ENCODE data around the gene CORO1A.
"Not testable (repeated sequence)": the region's sequence is repeated elsewhere in the genome, so short reads cannot be mapped to it uniquely, and the experiment has no call there.

The CORO1A gene

DNA sequence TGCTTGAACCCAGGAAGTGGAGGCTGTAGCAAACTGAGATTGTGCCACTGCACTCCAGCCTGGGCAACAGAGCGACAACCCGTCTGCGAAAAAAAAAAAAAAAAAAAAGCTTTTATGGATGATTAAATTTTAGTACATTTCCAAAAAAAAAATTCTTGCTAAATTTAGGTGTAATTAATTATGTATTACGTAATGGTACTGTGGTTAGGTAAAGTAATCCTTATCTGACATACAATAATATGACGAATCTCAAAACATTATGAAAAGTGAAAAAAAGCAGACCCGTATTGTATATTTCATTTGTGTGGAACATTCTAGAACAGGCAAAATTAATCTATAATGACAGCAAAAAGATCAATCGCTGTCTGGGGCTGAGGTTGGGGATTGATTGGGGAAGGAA is 10.3 kb upstream of the CORO1A start:
- Histone ChIP-seq H3K4me1 (ENCODE audit: control insufficient read depth, insufficient read depth, low read length, unreplicated experiment) (no peaks in the 10 kb centered on the region), H3K4me3 (ENCODE audit: low read depth, low read length) (no peak overlapping the region), H3K27ac (ENCODE audit: low read depth, low read length) (no peak overlapping the region), H3K27me3 (ENCODE audit: insufficient read depth, low read length) (no peaks in the 10 kb centered on the region), H3K36me3 (ENCODE audit: insufficient read depth, low read length) (no peaks in the 10 kb centered on the region), H2AFZ (ENCODE audit: low read length, unreplicated experiment) (no peak overlapping the region), H3K79me2 (ENCODE audit: control insufficient read depth, insufficient read depth, low read length, unreplicated experiment) (no peaks in the 10 kb centered on the region)

DNA sequence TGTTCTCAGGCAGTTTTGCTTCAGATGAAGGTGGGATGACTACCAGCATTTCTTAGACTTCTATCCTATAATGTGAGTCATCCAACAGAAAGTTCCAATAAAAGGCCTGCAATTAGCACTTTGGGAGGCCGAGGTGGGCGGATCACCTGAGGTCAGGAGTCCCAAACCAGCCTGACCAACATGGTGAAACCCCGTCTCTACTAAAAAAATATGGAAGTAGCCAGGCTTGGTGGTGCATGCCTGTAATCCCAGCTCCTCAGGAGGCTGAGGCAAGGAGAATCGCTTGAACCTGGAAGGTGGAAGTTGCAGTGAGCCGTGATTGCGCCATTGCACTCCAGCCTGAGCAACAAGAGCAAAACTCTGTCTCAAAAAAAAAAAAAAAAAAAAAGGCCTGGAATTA is 6.5 kb upstream of the CORO1A start:
- not testable (repeated sequence) for H2AFZ ChIP-seq (ENCODE audit: low read length, unreplicated experiment); H3K79me2 ChIP-seq (ENCODE audit: control insufficient read depth, insufficient read depth, low read length, unreplicated experiment); H3K27ac ChIP-seq (ENCODE audit: low read depth, low read length); H3K4me1 ChIP-seq (ENCODE audit: control insufficient read depth, insufficient read depth, low read length, unreplicated experiment); H3K4me3 ChIP-seq (ENCODE audit: low read depth, low read length); H3K36me3 ChIP-seq (ENCODE audit: insufficient read depth, low read length); H3K27me3 ChIP-seq (ENCODE audit: insufficient read depth, low read length)

GRCh38 chr16:30179195-30179594 is 4.2 kb upstream of the CORO1A start:
- H3K27me3 ChIP-seq (ENCODE audit: insufficient read depth, low read length) = no peaks in the 10 kb centered on the region
- H3K36me3 ChIP-seq (ENCODE audit: insufficient read depth, low read length) = no peaks in the 10 kb centered on the region
- no peaks in the 10 kb centered on the region for H3K79me2 ChIP-seq (ENCODE audit: control insufficient read depth, insufficient read depth, low read length, unreplicated experiment)
- H3K4me1 ChIP-seq (ENCODE audit: control insufficient read depth, insufficient read depth, low read length, unreplicated experiment) = no peaks in the 10 kb centered on the region
- no peak overlapping the region for H3K27ac ChIP-seq (ENCODE audit: low read depth, low read length)
- no peak overlapping the region for H2AFZ ChIP-seq (ENCODE audit: low read length, unreplicated experiment)
- H3K4me3 ChIP-seq (ENCODE audit: low read depth, low read length) = no peak overlapping the region

GRCh38 chr16:30179931-30180330 is 3.5 kb upstream of the CORO1A start:
- Histone ChIP-seq H3K27ac (ENCODE audit: low read depth, low read length) (no peak overlapping the region), H3K4me3 (ENCODE audit: low read depth, low read length) (no peak overlapping the region), H3K79me2 (ENCODE audit: control insufficient read depth, insufficient read depth, low read length, unreplicated experiment) (no peaks in the 10 kb centered on the region), H2AFZ (ENCODE audit: low read length, unreplicated experiment) (no peak overlapping the region), H3K36me3 (ENCODE audit: insufficient read depth, low read length) (no peaks in the 10 kb centered on the region), H3K4me1 (ENCODE audit: control insufficient read depth, insufficient read depth, low read length, unreplicated experiment) (no peaks in the 10 kb centered on the region), H3K27me3 (ENCODE audit: insufficient read depth, low read length) (no peaks in the 10 kb centered on the region)

GRCh38 chr16:30180741-30181140 is 2.7 kb upstream of the CORO1A start:
- Histone ChIP-seq H3K4me1 (ENCODE audit: control insufficient read depth, insufficient read depth, low read length, unreplicated experiment) (no peaks in the 10 kb centered on the region), H3K4me3 (ENCODE audit: low read depth, low read length) (no peak overlapping the region), H3K27me3 (ENCODE audit: insufficient read depth, low read length) (no peaks in the 10 kb centered on the region), H3K36me3 (ENCODE audit: insufficient read depth, low read length) (no peaks in the 10 kb centered on the region), H3K79me2 (ENCODE audit: control insufficient read depth, insufficient read depth, low read length, unreplicated experiment) (no peaks in the 10 kb centered on the region), H2AFZ (ENCODE audit: low read length, unreplicated experiment) (no peak overlapping the region), H3K27ac (ENCODE audit: low read depth, low read length) (no peak overlapping the region)

DNA sequence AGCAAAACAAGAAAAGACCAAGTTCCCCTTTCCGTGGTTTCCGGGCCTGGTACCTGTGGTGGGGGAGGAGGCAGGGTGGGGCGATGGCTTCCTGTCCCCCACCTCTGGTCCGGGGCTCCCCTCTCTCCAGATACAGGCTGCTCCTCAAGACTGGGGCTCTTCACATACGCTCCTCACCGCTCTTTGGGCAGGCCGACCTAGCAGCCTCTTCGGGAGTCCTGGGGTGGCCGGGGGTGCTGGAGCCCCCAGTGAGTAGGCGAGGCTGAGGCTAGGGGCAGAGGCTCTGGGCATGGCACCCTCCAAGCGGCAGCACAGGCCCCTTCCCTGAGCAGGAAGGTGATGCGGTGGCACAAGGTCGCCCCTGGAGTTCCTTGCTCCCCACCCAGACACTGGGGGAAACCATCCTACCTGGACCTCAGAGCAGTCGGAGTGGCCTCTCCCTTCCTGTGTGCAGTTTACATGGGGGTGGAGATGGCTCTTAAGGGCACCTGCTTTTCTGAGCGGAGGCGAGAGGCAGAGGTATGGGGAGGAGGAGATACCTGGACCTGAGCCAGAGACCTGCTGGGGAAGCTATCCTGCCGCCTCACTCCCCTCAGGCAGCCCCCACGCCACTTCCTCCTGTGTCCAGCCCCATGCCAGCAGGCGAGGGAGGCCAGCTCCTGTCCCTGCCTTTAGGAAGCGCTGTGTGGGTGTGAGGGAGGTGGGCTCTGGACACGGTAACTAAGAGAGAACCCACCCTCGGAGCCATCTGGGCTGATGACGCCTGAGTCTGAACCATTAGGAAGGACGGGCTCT is 891 bp downstream of the CORO1A start:
- Histone ChIP-seq H3K79me2 (ENCODE audit: control insufficient read depth, insufficient read depth, low read length, unreplicated experiment) (no peaks in the 10 kb centered on the region), H3K4me1 (ENCODE audit: control insufficient read depth, insufficient read depth, low read length, unreplicated experiment) (no peaks in the 10 kb centered on the region), H3K27me3 (ENCODE audit: insufficient read depth, low read length) (no peaks in the 10 kb centered on the region), H3K4me3 (ENCODE audit: low read depth, low read length) (peak overlapping the region; percentile 77), H3K36me3 (ENCODE audit: insufficient read depth, low read length) (no peaks in the 10 kb centered on the region), H3K27ac (ENCODE audit: low read depth, low read length) (no peak overlapping the region), H2AFZ (ENCODE audit: low read length, unreplicated experiment) (no peak overlapping the region)

GRCh38 chr16:30184891-30185682 is 1.7 kb downstream of the CORO1A start:
- H3K79me2 ChIP-seq (ENCODE audit: control insufficient read depth, insufficient read depth, low read length, unreplicated experiment) = no peaks in the 10 kb centered on the region
- no peak overlapping the region for H2AFZ ChIP-seq (ENCODE audit: low read length, unreplicated experiment)
- no peaks in the 10 kb centered on the region for H3K36me3 ChIP-seq (ENCODE audit: insufficient read depth, low read length)
- H3K4me3 ChIP-seq (ENCODE audit: low read depth, low read length) = no peak overlapping the region
- H3K27me3 ChIP-seq (ENCODE audit: insufficient read depth, low read length) = no peaks in the 10 kb centered on the region
- no peaks in the 10 kb centered on the region for H3K4me1 ChIP-seq (ENCODE audit: control insufficient read depth, insufficient read depth, low read length, unreplicated experiment)
- H3K27ac ChIP-seq (ENCODE audit: low read depth, low read length) = no peak overlapping the region

DNA sequence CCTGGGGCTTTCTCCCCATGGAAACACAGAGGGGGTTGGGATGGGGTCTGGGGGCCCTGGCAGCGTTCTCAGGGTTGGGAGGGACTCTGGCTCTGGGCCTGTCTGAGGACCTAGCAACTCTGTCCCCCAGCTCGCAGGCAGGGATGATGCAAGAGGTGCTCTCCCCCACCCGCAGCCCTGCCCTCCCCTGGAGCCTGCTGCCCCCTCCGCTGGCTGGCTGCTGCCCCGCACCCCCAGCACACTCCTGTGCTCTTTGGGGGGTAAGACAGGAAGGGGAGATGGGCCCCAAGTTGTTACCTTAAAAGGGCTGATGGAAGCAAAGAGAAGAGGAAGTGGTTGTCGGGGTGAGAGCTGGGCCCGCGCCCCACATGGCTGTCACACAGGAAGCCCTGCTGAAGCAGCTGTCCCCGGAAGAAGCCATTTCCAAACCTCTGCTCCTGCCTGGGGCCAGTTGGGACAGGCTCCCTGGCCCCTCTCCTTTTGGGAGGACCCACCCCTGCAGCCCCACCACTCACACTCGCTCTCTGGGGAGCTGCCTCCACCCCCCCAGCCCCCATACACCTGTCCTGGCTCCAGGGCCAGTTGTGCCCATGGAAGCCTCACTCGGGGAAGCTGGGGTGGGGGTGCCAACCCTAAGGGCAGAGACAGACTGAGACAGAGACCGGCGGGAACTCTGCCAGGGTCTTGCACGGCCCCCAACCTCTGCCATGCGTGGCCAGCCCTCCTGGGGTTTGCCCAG is 2.5 kb downstream of the CORO1A start:
- H3K36me3 ChIP-seq (ENCODE audit: insufficient read depth, low read length) = no peaks in the 10 kb centered on the region
- H3K4me1 ChIP-seq (ENCODE audit: control insufficient read depth, insufficient read depth, low read length, unreplicated experiment) = no peaks in the 10 kb centered on the region
- no peak overlapping the region for H2AFZ ChIP-seq (ENCODE audit: low read length, unreplicated experiment)
- H3K27ac ChIP-seq (ENCODE audit: low read depth, low read length) = no peak overlapping the region
- H3K4me3 ChIP-seq (ENCODE audit: low read depth, low read length) = no peak overlapping the region
- H3K79me2 ChIP-seq (ENCODE audit: control insufficient read depth, insufficient read depth, low read length, unreplicated experiment) = no peaks in the 10 kb centered on the region
- no peaks in the 10 kb centered on the region for H3K27me3 ChIP-seq (ENCODE audit: insufficient read depth, low read length)

- Histone ChIP-seq H3K4me3 (ENCODE audit: low read depth, low read length) (no peak overlapping the region), H2AFZ (ENCODE audit: low read length, unreplicated experiment) (no peak overlapping the region), H3K27me3 (ENCODE audit: insufficient read depth, low read length) (no peaks in the 10 kb centered on the region), H3K36me3 (ENCODE audit: insufficient read depth, low read length) (no peaks in the 10 kb centered on the region), H3K4me1 (ENCODE audit: control insufficient read depth, insufficient read depth, low read length, unreplicated experiment) (no peaks in the 10 kb centered on the region), H3K79me2 (ENCODE audit: control insufficient read depth, insufficient read depth, low read length, unreplicated experiment) (no peaks in the 10 kb centered on the region), H3K27ac (ENCODE audit: low read depth, low read length) (no peak overlapping the region)
These were observed 3.0 kb downstream of the CORO1A start for GRCh38 chr16:30186444-30186781.

DNA sequence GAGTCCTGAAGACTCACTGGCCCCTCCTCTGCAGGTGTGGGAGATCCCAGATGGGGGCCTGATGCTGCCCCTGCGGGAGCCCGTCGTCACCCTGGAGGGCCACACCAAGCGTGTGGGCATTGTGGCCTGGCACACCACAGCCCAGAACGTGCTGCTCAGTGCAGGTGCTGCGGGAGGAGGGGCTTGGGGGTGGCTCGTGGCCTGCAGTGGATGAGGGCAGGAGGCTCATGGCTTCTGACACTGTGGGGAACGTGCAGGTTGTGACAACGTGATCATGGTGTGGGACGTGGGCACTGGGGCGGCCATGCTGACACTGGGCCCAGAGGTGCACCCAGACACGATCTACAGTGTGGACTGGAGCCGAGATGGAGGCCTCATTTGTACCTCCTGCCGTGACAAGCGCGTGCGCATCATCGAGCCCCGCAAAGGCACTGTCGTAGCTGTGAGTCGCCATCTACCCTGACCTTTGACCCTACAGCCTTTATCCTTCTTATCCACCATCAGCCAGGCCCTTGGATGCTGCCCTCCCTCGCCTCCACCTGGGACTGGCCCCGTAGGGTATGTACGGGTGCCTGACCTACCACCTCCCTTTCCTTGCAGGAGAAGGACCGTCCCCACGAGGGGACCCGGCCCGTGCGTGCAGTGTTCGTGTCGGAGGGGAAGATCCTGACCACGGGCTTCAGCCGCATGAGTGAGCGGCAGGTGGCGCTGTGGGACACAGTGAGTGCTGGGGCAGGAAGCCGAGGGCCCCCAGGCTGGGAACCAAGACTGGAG is 3.6 kb downstream of the CORO1A start:
- H3K4me3 ChIP-seq (ENCODE audit: low read depth, low read length) = no peak overlapping the region
- H2AFZ ChIP-seq (ENCODE audit: low read length, unreplicated experiment) = no peak overlapping the region
- H3K27me3 ChIP-seq (ENCODE audit: insufficient read depth, low read length) = no peaks in the 10 kb centered on the region
- no peaks in the 10 kb centered on the region for H3K79me2 ChIP-seq (ENCODE audit: control insufficient read depth, insufficient read depth, low read length, unreplicated experiment)
- no peaks in the 10 kb centered on the region for H3K36me3 ChIP-seq (ENCODE audit: insufficient read depth, low read length)
- H3K4me1 ChIP-seq (ENCODE audit: control insufficient read depth, insufficient read depth, low read length, unreplicated experiment) = no peaks in the 10 kb centered on the region
- H3K27ac ChIP-seq (ENCODE audit: low read depth, low read length) = no peak overlapping the region
